Neural progenitor cell (in vitro differentiated cells): Measurements from ENCODE around the gene SLC2A6. TPM values are rescaled to one million over a fixed set of nuclear protein-coding genes. Genes with fewer than 3 reads are reported as not detected.

ENCODE experiments used
- DNase-seq: peaks from one replicate; pipeline ENCODE4 v3.0.0-alpha.2; 2016; ENCODE audit warnings: low spot score
- H2AFZ ChIP-seq: fragments of 200-600 bp; sonication (generic); replicated peaks from 2 replicates; pipeline ENCODE4 v1.6.1; 2016; ENCODE audit warnings: antibody characterized with exemption
- H3F3A ChIP-seq: fragments of 200-600 bp; sonication (generic); 2 replicates; pipeline ENCODE4 v1.6.1; 2016; ENCODE audit warnings: antibody characterized with exemption, low read depth
- H3K27ac ChIP-seq: fragments of 200-600 bp; sonication (generic); 2 replicates; pipeline ENCODE4 v1.5.1; 2016; ENCODE audit warnings: mild to moderate bottlenecking
- H3K27me3 ChIP-seq: fragments of 200-600 bp; sonication (generic); 2 replicates; pipeline ENCODE4 v1.6.1; 2016; ENCODE audit warnings: mild to moderate bottlenecking, moderate library complexity
- H3K36me3 ChIP-seq: fragments of 200-600 bp; sonication (generic); 2 replicates; pipeline ENCODE4 v1.5.1; 2016
- H3K4me1 ChIP-seq: fragments of 200-600 bp; sonication (generic); 2 replicates; pipeline ENCODE4 v1.6.1; 2016; ENCODE audit warnings: mixed run types
- H3K4me2 ChIP-seq: fragments of 200-600 bp; sonication (generic); 2 replicates; pipeline ENCODE4 v1.6.1; 2016
- H3K4me3 ChIP-seq: fragments of 200-600 bp; sonication (generic); 2 replicates; pipeline ENCODE4 v1.5.1; 2016
- H3K79me2 ChIP-seq: fragments of 200-600 bp; sonication (generic); 2 replicates; pipeline ENCODE4 v1.6.1; 2016; ENCODE audit warnings: low read depth
- H3K9ac ChIP-seq: fragments of 200-600 bp; sonication (generic); 2 replicates; pipeline ENCODE4 v1.6.1; 2016
- H3K9me3 ChIP-seq: fragments of 200-600 bp; sonication (generic); 2 replicates; pipeline ENCODE4 v1.5.1; 2016; ENCODE audit warnings: low read depth
- H4K20me1 ChIP-seq: fragments of 200-600 bp; sonication (generic); 2 replicates; pipeline ENCODE4 v1.6.1; 2016; ENCODE audit warnings: low read depth
- H3K27ac Mint-ChIP-seq: 3 replicates; pipeline ENCODE4 v1.8.0; 2021; ENCODE audit warnings: mixed read lengths
- H3K27me3 Mint-ChIP-seq: 2 replicates; pipeline ENCODE4 v1.8.0; 2022; ENCODE audit warnings: low read depth, mild to moderate bottlenecking, inconsistent platforms, moderate library complexity, mixed read lengths; ENCODE audit not compliant: insufficient read depth
- H3K36me3 Mint-ChIP-seq: 3 replicates; pipeline ENCODE4 v1.8.0; 2021; ENCODE audit warnings: mixed read lengths
- H3K4me1 Mint-ChIP-seq: 3 replicates; pipeline ENCODE4 v1.8.0; 2021; ENCODE audit warnings: mixed read lengths
- H3K4me3 Mint-ChIP-seq: 3 replicates; pipeline ENCODE4 v1.8.0; 2021; ENCODE audit warnings: mild to moderate bottlenecking, moderate library complexity, mixed read lengths
- H3K9me3 Mint-ChIP-seq: 3 replicates; pipeline ENCODE4 v1.8.0; 2020; ENCODE audit warnings: mixed read lengths
- EZH2 ChIP-seq: fragments of 200-600 bp; sonication (generic); IDR thresholded peaks from 2 replicates; pipeline ENCODE4 v1.6.1; 2017; ENCODE audit warnings: antibody characterized with exemption, mild to moderate bottlenecking, moderate library complexity
- EZH2phosphoT487 ChIP-seq: fragments of 200-600 bp; sonication (generic); IDR thresholded peaks from 2 replicates; pipeline ENCODE4 v1.6.1; 2017; ENCODE audit warnings: antibody characterized with exemption
- total RNA-seq: library from RNA; depleted of rRNA; stranded (reverse); fragments of >200 nt; gene quantifications from 2 replicates; pipeline ENCODE4 v1.2.3, GENCODE V29; 2015; ENCODE audit warnings: low replicate concordance
- TF ChIP-seq, protein P1 (sequence below): fragments of 200-600 bp; sonication (generic); IDR thresholded peaks from 2 replicates; pipeline ENCODE4 v1.5.1; 2017; ENCODE audit warnings: antibody characterized with exemption, mild to moderate bottlenecking

Gene SLC2A6
- total RNA-seq, 1 donor from 2014 or later: 2.3 TPM

- no peaks in the 10 kb centered on the region for H3K36me3 ChIP-seq
Observed at GRCh38 chr9:133473743-133474142, 5.2 kb downstream of the SLC2A6 start.

GRCh38 chr9:133472753-133473378 is 6.0 kb downstream of the SLC2A6 start:
- H3K9me3 Mint-ChIP-seq: no peaks in the 10 kb centered on the region
- no peaks in the 10 kb centered on the region for H3K36me3 ChIP-seq
- H3K27me3 Mint-ChIP-seq: peaks cover 8% of the 10 kb centered on the region
- H3K4me1 Mint-ChIP-seq: peaks cover 4% of the 10 kb centered on the region
- no peaks in the 10 kb centered on the region for H3K9me3 ChIP-seq
- no peak overlapping the region for H3K27ac Mint-ChIP-seq
- peaks cover 2% of the 10 kb centered on the region for H3K79me2 ChIP-seq
- no peaks in the 10 kb centered on the region for H3K27me3 ChIP-seq
- peaks cover 2% of the 10 kb centered on the region for H3K4me1 ChIP-seq
- peaks cover 5% of the 10 kb centered on the region for H4K20me1 ChIP-seq
- TF ChIP-seq EZH2 (no peak), EZH2phosphoT487 (no peak)
- TF ChIP-seq, protein P1, sequence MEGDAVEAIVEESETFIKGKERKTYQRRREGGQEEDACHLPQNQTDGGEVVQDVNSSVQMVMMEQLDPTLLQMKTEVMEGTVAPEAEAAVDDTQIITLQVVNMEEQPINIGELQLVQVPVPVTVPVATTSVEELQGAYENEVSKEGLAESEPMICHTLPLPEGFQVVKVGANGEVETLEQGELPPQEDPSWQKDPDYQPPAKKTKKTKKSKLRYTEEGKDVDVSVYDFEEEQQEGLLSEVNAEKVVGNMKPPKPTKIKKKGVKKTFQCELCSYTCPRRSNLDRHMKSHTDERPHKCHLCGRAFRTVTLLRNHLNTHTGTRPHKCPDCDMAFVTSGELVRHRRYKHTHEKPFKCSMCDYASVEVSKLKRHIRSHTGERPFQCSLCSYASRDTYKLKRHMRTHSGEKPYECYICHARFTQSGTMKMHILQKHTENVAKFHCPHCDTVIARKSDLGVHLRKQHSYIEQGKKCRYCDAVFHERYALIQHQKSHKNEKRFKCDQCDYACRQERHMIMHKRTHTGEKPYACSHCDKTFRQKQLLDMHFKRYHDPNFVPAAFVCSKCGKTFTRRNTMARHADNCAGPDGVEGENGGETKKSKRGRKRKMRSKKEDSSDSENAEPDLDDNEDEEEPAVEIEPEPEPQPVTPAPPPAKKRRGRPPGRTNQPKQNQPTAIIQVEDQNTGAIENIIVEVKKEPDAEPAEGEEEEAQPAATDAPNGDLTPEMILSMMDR: no peak
- no peak overlapping the region for H3K4me2 ChIP-seq
- H3K9ac ChIP-seq: no peak overlapping the region
- no peak overlapping the region for H2AFZ ChIP-seq
- H3K4me3 ChIP-seq: no peak overlapping the region
- H3K36me3 Mint-ChIP-seq: no peaks in the 10 kb centered on the region
- H3K4me3 Mint-ChIP-seq: no peak overlapping the region
- DNase-seq: no peak
- H3K27ac ChIP-seq: no peak overlapping the region
- H3F3A ChIP-seq: peaks cover 3% of the 10 kb centered on the region

More at GRCh38 chr9:133473743-133474142, 5.2 kb downstream of the SLC2A6 start:
- Histone ChIP-seq H3K9ac (no peak overlapping the region), H3K9me3 (no peaks in the 10 kb centered on the region), H3F3A (peaks cover 3% of the 10 kb centered on the region), H4K20me1 (peaks cover 5% of the 10 kb centered on the region), H3K4me1 (peaks cover 6% of the 10 kb centered on the region), H3K27ac (no peak overlapping the region), H2AFZ (no peak overlapping the region), H3K79me2 (peaks cover 8% of the 10 kb centered on the region), H3K4me3 (no peak overlapping the region), H3K4me2 (no peak overlapping the region), H3K27me3 (no peaks in the 10 kb centered on the region)
- no peak overlapping the region for H3K4me3 Mint-ChIP-seq
- H3K27ac Mint-ChIP-seq: no peak overlapping the region
- DNase-seq: no peak
- H3K36me3 Mint-ChIP-seq: no peaks in the 10 kb centered on the region
- peaks cover 4% of the 10 kb centered on the region for H3K4me1 Mint-ChIP-seq
- no peaks in the 10 kb centered on the region for H3K9me3 Mint-ChIP-seq
- TF ChIP-seq, protein P1: no peak
- TF ChIP-seq EZH2 (no peak), EZH2phosphoT487 (no peak)
- peaks cover 8% of the 10 kb centered on the region for H3K27me3 Mint-ChIP-seq

GRCh38 chr9:133472277-133472645 is 6.6 kb downstream of the SLC2A6 start:
- H3K4me1 Mint-ChIP-seq: no peaks in the 10 kb centered on the region
- Histone ChIP-seq H3K79me2 (no peaks in the 10 kb centered on the region), H3F3A (peaks cover 3% of the 10 kb centered on the region), H3K4me3 (no peak overlapping the region), H3K36me3 (no peaks in the 10 kb centered on the region), H4K20me1 (peaks cover 8% of the 10 kb centered on the region), H3K9ac (no peak overlapping the region), H3K9me3 (no peaks in the 10 kb centered on the region), H2AFZ (no peak overlapping the region), H3K27ac (no peak overlapping the region), H3K4me1 (no peaks in the 10 kb centered on the region), H3K4me2 (no peak overlapping the region), H3K27me3 (no peaks in the 10 kb centered on the region)
- DNase-seq: no peak
- no peak overlapping the region for H3K27ac Mint-ChIP-seq
- H3K27me3 Mint-ChIP-seq: peaks cover 8% of the 10 kb centered on the region
- no peak for TF ChIP-seq EZH2phosphoT487
- TF ChIP-seq, protein P1: no peak
- no peak for TF ChIP-seq EZH2
- no peak overlapping the region for H3K4me3 Mint-ChIP-seq
- H3K36me3 Mint-ChIP-seq: no peaks in the 10 kb centered on the region
- H3K9me3 Mint-ChIP-seq: no peaks in the 10 kb centered on the region
